Subcutaneous abdominal adipose tissue (tissue), 5 donors: ENCODE measurements around the gene MARCHF10.

Source experiments
- H3K27ac ChIP-seq: one replicate; pipeline ENCODE4 v1.7.0; 2013; ENCODE audit warnings: low read depth, mild to moderate bottlenecking, inconsistent platforms, low read length, moderate library complexity
- H3K27me3 ChIP-seq, 5 donors: one replicate each; pipeline ENCODE4 v1.7.0; 2013; ENCODE audit warnings: low read length in 5 of 5, inconsistent platforms in 1 of 5; ENCODE audit not compliant: control insufficient read depth in 5 of 5, insufficient read depth in 4 of 5
- H3K36me3 ChIP-seq, 5 donors: one replicate each; pipeline ENCODE4 v1.7.0; 2013; ENCODE audit warnings: low read length in 5 of 5; ENCODE audit not compliant: control insufficient read depth in 5 of 5, insufficient read depth in 5 of 5
- H3K4me1 ChIP-seq, 5 donors: one replicate each; pipeline ENCODE4 v1.7.0; 2013; ENCODE audit warnings: low read length in 5 of 5, mild to moderate bottlenecking in 3 of 5, moderate library complexity in 1 of 5; ENCODE audit not compliant: control insufficient read depth in 5 of 5, insufficient read depth in 5 of 5
- H3K4me3 ChIP-seq, 5 donors: one replicate each; pipeline ENCODE4 v1.7.0; 2013; ENCODE audit warnings: low read length in 5 of 5, low read depth in 1 of 5
- H3K9ac ChIP-seq, 5 donors: one replicate each; pipeline ENCODE4 v1.7.0; 2013; ENCODE audit warnings: low read length in 5 of 5, mild to moderate bottlenecking in 4 of 5, moderate library complexity in 3 of 5
- H3K9me3 ChIP-seq, 5 donors: one replicate each; pipeline ENCODE4 v1.7.0; 2013; ENCODE audit warnings: low read length in 5 of 5; ENCODE audit not compliant: control insufficient read depth in 5 of 5
- donor health status: healthy.
- donor health status: healthy.
- donor health status: healthy.
- donor health status: healthy.
- donor health status: healthy.

MARCHF10 gene

GRCh38 chr17:62802561-62803205 lies 5.4 kb downstream of the MARCHF10 start:
- Histone ChIP-seq H3K27me3 (peaks cover 5 to 8% (median 5%) of the 10 kb centered on the region in 5 donors), H3K9me3 (no peaks in the 10 kb centered on the region), H3K4me1 (no peaks in the 10 kb centered on the region), H3K9ac (no peak overlapping the region), H3K27ac (no peak overlapping the region), H3K4me3 (no peak overlapping the region), H3K36me3 (no peaks in the 10 kb centered on the region)

- Histone ChIP-seq H3K9ac (no peak overlapping the region), H3K27ac (no peak overlapping the region), H3K4me1 (no peaks in the 10 kb centered on the region), H3K9me3 (no peaks in the 10 kb centered on the region), H3K4me3 (no peak overlapping the region), H3K27me3 (peaks cover 0 to 5% (median 0%) of the 10 kb centered on the region in 5 donors), H3K36me3 (no peaks in the 10 kb centered on the region)
These were observed 6.5 kb downstream of the MARCHF10 start for GRCh38 chr17:62801553-62802114.

- H3K4me3 ChIP-seq: no peak overlapping the region
- H3K36me3 ChIP-seq: no peaks in the 10 kb centered on the region
- H3K27me3 ChIP-seq: peaks cover 0 to 5% (median 0%) of the 10 kb centered on the region in 5 donors
- no peaks in the 10 kb centered on the region for H3K4me1 ChIP-seq
- no peaks in the 10 kb centered on the region for H3K9me3 ChIP-seq
- no peak overlapping the region for H3K27ac ChIP-seq
- H3K9ac ChIP-seq: no peak overlapping the region
These were observed 7.5 kb downstream of the MARCHF10 start for GRCh38 chr17:62800585-62800984.

GRCh38 chr17:62797959-62798358 lies 10.2 kb downstream of the MARCHF10 start:
- Histone ChIP-seq H3K27me3 (no peaks in the 10 kb centered on the region), H3K9me3 (no peaks in the 10 kb centered on the region), H3K4me1 (peaks cover 0 to 3% (median 0%) of the 10 kb centered on the region in 5 donors), H3K4me3 (no peak overlapping the region), H3K36me3 (no peaks in the 10 kb centered on the region), H3K9ac (no peak overlapping the region), H3K27ac (no peak overlapping the region)

- Histone ChIP-seq H3K4me3 (no peak overlapping the region), H3K9ac (no peak overlapping the region), H3K4me1 (peaks cover 0 to 3% (median 0%) of the 10 kb centered on the region in 5 donors), H3K9me3 (no peaks in the 10 kb centered on the region), H3K27me3 (no peaks in the 10 kb centered on the region), H3K36me3 (no peaks in the 10 kb centered on the region), H3K27ac (no peak overlapping the region)
These were observed 11.8 kb downstream of the MARCHF10 start for GRCh38 chr17:62796291-62796690.

GRCh38 chr17:62794666-62794971 lies 13.5 kb downstream of the MARCHF10 start:
- no peaks in the 10 kb centered on the region for H3K27me3 ChIP-seq
- H3K27ac ChIP-seq: no peak overlapping the region
- peaks cover 0 to 3% (median 0%) of the 10 kb centered on the region in 5 donors for H3K4me1 ChIP-seq
- no peak overlapping the region for H3K4me3 ChIP-seq
- no peaks in the 10 kb centered on the region for H3K36me3 ChIP-seq
- no peaks in the 10 kb centered on the region for H3K9me3 ChIP-seq
- H3K9ac ChIP-seq: no peak overlapping the region

- H3K4me3 ChIP-seq: no peak overlapping the region
- H3K27me3 ChIP-seq: no peaks in the 10 kb centered on the region
- no peaks in the 10 kb centered on the region for H3K9me3 ChIP-seq
- peaks cover 0 to 3% (median 0%) of the 10 kb centered on the region in 5 donors for H3K4me1 ChIP-seq
- H3K36me3 ChIP-seq: no peaks in the 10 kb centered on the region
- H3K27ac ChIP-seq: no peak overlapping the region
- H3K9ac ChIP-seq: no peak overlapping the region
These were observed 14.0 kb downstream of the MARCHF10 start for GRCh38 chr17:62793919-62794665.

- no peak overlapping the region for H3K9ac ChIP-seq
- no peaks in the 10 kb centered on the region for H3K27me3 ChIP-seq
- H3K4me1 ChIP-seq: peaks cover 0 to 3% (median 0%) of the 10 kb centered on the region in 5 donors
- no peak overlapping the region for H3K4me3 ChIP-seq
- no peaks in the 10 kb centered on the region for H3K9me3 ChIP-seq
- no peak overlapping the region for H3K27ac ChIP-seq
- no peaks in the 10 kb centered on the region for H3K36me3 ChIP-seq
These were observed 15.7 kb downstream of the MARCHF10 start for GRCh38 chr17:62792447-62792800.

GRCh38 chr17:62791767-62792446 lies 16.2 kb downstream of the MARCHF10 start:
- Histone ChIP-seq H3K36me3 (no peaks in the 10 kb centered on the region), H3K27me3 (no peaks in the 10 kb centered on the region), H3K4me1 (peaks cover 0 to 3% (median 0%) of the 10 kb centered on the region in 5 donors), H3K4me3 (no peak overlapping the region), H3K9ac (no peak overlapping the region), H3K27ac (no peak overlapping the region), H3K9me3 (no peaks in the 10 kb centered on the region)

- Histone ChIP-seq H3K4me1 (peaks cover 0 to 3% (median 0%) of the 10 kb centered on the region in 5 donors), H3K36me3 (no peaks in the 10 kb centered on the region), H3K9ac (no peak overlapping the region), H3K27me3 (no peaks in the 10 kb centered on the region), H3K27ac (no peak overlapping the region), H3K4me3 (no peak overlapping the region), H3K9me3 (no peaks in the 10 kb centered on the region)
These were observed 16.8 kb downstream of the MARCHF10 start for GRCh38 chr17:62791235-62791734.
